Measurements from ENCODE around the gene REN. TPM values are rescaled to one million over a fixed set of nuclear protein-coding genes. Genes with fewer than 3 reads are reported as not detected.

The REN gene
- total RNA-seq, 1 donor from 2014 or later, result not detected

DNA sequence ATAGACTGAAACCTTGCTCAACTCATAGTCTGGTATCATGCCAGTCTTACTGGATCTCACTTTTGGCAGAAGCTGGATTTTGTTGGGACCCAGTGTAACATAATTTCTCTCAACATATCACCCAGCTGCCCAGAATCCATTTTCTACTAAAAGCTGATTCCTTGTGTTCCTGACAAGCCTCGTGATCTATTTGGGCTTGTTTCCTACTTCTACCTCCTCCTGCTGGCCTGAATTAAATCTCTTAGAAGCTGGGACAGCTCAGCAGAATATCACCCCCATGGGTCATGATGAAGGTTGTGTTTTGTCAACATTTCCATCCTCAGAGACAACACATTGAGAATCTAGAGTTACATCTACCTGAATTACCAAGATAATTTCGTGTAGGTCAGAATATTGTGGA lies 40.0 kb upstream of the REN start:
- H3K4me3 Mint-ChIP-seq (ENCODE audit: low read depth), result no peak overlapping the region
- peaks cover 3% of the 10 kb centered on the region for H3K27me3 Mint-ChIP-seq
- no peak for DNase-seq (ENCODE audit: low spot score, unreplicated experiment)
- peaks cover 2% of the 10 kb centered on the region for H3K4me1 Mint-ChIP-seq (ENCODE audit: low read depth)
- H3K36me3 Mint-ChIP-seq (ENCODE audit: insufficient read depth), result no peaks in the 10 kb centered on the region
- no peak overlapping the region for H3K27ac Mint-ChIP-seq
- TF ChIP-seq, protein P1, sequence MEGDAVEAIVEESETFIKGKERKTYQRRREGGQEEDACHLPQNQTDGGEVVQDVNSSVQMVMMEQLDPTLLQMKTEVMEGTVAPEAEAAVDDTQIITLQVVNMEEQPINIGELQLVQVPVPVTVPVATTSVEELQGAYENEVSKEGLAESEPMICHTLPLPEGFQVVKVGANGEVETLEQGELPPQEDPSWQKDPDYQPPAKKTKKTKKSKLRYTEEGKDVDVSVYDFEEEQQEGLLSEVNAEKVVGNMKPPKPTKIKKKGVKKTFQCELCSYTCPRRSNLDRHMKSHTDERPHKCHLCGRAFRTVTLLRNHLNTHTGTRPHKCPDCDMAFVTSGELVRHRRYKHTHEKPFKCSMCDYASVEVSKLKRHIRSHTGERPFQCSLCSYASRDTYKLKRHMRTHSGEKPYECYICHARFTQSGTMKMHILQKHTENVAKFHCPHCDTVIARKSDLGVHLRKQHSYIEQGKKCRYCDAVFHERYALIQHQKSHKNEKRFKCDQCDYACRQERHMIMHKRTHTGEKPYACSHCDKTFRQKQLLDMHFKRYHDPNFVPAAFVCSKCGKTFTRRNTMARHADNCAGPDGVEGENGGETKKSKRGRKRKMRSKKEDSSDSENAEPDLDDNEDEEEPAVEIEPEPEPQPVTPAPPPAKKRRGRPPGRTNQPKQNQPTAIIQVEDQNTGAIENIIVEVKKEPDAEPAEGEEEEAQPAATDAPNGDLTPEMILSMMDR (IDR thresholded peaks at IDR 0.05; ENCODE audit: unreplicated experiment), result no peak
- no peaks in the 10 kb centered on the region for H3K9me3 Mint-ChIP-seq (ENCODE audit: low read depth)

DNA sequence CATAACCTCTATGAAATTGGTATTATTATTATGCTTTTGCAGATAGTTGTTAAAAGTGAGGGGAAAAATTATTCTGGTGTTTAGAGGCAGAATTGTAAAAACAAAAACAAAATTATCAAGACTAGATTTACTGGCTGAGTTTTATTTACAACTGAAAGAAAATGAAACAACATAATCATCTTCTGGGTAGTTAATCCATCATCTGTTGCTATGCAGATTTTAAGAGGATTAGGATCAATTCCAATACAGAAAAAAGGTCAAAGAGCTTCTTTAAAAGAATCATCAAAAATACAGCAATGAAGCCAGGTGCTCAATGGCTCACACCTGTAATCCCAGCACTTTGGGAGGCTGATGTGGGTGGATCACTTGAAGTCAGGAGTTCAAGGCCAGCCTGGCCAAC lies 39.3 kb upstream of the REN start:
- peaks cover 6% of the 10 kb centered on the region for H3K27me3 Mint-ChIP-seq

DNA sequence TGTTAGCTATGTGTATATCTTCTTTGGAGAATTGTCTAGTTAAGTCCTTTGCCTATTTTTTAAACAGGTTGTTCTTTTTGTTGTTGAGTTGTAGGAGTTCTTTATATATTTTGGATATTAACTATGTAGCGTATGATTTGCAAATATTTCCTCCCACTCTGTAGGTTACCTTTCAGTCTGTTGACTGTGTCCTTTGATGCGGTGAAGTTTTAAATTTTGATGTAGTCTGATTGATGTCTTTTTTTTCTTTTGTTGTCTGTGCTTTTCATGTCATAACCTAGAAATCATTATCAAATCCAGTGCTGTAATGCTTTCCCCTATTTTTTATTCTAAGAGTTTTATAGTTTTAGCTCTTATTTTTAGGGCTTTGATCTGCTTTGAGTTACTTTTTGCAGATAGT lies 38.8 kb upstream of the REN start:
- no peaks in the 10 kb centered on the region for H3K36me3 Mint-ChIP-seq (ENCODE audit: insufficient read depth)
- H3K4me1 Mint-ChIP-seq (ENCODE audit: low read depth), result peaks cover 2% of the 10 kb centered on the region
- H3K9me3 Mint-ChIP-seq (ENCODE audit: low read depth), result no peaks in the 10 kb centered on the region
- no peak overlapping the region for H3K4me3 Mint-ChIP-seq (ENCODE audit: low read depth)
- H3K27me3 Mint-ChIP-seq, result peaks cover 6% of the 10 kb centered on the region
- no peak for DNase-seq (ENCODE audit: low spot score, unreplicated experiment)
- no peak overlapping the region for H3K27ac Mint-ChIP-seq
- TF ChIP-seq, protein P1 (IDR thresholded peaks at IDR 0.05; ENCODE audit: unreplicated experiment), result no peak

More for the DNA sequence above, 39.3 kb upstream of the REN start:
- no peak overlapping the region for H3K4me3 Mint-ChIP-seq (ENCODE audit: low read depth)
- no peaks in the 10 kb centered on the region for H3K36me3 Mint-ChIP-seq (ENCODE audit: insufficient read depth)
- peaks cover 2% of the 10 kb centered on the region for H3K4me1 Mint-ChIP-seq (ENCODE audit: low read depth)
- TF ChIP-seq, protein P1 (IDR thresholded peaks at IDR 0.05; ENCODE audit: unreplicated experiment), result no peak
- no peak for DNase-seq (ENCODE audit: low spot score, unreplicated experiment)
- no peak overlapping the region for H3K27ac Mint-ChIP-seq
- H3K9me3 Mint-ChIP-seq (ENCODE audit: low read depth), result no peaks in the 10 kb centered on the region

DNA sequence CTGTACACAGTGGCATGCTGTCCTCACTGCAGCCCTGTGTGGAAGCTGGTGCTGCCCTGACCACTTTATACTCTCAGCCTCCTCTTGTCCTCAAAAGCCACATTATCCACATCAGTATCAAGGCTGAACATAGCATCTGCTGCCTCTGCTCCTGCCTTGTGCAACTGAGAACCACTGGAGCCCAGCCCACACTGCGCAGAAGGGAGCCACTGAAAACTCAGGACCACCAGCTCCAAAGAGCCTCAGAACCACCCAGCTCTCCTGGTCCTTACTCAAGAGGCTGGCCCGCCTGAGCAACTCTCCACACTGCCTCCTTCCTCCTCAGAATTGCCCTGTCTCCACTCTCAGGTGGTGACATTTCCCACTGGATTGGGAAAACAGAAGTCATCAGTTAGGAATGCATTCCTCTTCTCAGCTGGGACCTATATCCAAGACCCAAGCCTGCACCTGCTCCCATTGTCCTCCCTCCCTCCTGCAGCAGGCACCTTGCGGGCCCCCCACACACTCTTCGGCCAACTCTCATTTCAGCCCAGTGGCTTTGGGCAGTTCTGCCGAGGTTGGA lies 37.1 kb upstream of the REN start:
- Mint-ChIP-seq H3K27me3 (peaks cover 16% of the 10 kb centered on the region), H3K4me3 (ENCODE audit: low read depth) (no peak overlapping the region), H3K9me3 (ENCODE audit: low read depth) (no peaks in the 10 kb centered on the region), H3K36me3 (ENCODE audit: insufficient read depth) (no peaks in the 10 kb centered on the region), H3K27ac (no peak overlapping the region), H3K4me1 (ENCODE audit: low read depth) (peaks cover 2% of the 10 kb centered on the region)
- TF ChIP-seq, protein P1 (IDR thresholded peaks at IDR 0.05; ENCODE audit: unreplicated experiment), result no peak
- no peak for DNase-seq (ENCODE audit: low spot score, unreplicated experiment)

DNA sequence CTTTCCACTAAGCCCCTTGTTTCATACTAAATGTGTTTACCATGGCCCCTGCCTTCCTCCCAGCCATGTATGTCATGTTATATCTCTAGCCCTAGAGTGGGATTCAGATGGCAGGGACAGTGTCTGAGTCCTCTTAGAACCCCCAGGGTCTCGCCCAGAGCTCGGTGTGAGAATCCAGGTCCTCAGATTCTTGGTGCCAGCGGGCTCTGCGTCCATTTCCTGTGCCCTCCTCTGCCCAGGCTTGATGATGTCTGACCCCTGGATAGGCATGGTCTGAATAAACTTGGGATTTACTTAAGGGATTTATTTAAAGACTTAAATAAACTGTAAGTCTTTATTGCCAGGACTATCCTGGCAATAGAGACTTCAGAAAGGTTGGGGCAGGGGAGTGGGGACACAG lies 36.3 kb upstream of the REN start:
- no peaks in the 10 kb centered on the region for H3K9me3 Mint-ChIP-seq (ENCODE audit: low read depth)
- H3K4me1 Mint-ChIP-seq (ENCODE audit: low read depth), result no peaks in the 10 kb centered on the region
- H3K27me3 Mint-ChIP-seq, result peaks cover 20% of the 10 kb centered on the region
- no peak overlapping the region for H3K4me3 Mint-ChIP-seq (ENCODE audit: low read depth)
- no peak overlapping the region for H3K27ac Mint-ChIP-seq
- TF ChIP-seq, protein P1 (IDR thresholded peaks at IDR 0.05; ENCODE audit: unreplicated experiment), result no peak
- no peak for DNase-seq (ENCODE audit: low spot score, unreplicated experiment)
- H3K36me3 Mint-ChIP-seq (ENCODE audit: insufficient read depth), result no peaks in the 10 kb centered on the region
